Fibroblast of lung (primary cell): ENCODE results near the gene GIMAP8. TPM values are rescaled to one million over a fixed set of nuclear protein-coding genes. Genes with fewer than 3 reads are reported as not detected.

Experiments
- DNase-seq, 2 donors: peaks; one replicate each; pipeline versions ENCODE4 v3.0.0 to v3.0.0-alpha.2; 2010; ENCODE audit warnings: low read depth in 2 of 2
- H2AFZ ChIP-seq: 2 replicates; pipeline ENCODE4 v1.5.1; 2012; ENCODE audit warnings: low read length, control low read depth, inconsistent platforms
- H3K27ac ChIP-seq: 2 replicates; pipeline ENCODE4 v1.5.1; 2011; ENCODE audit warnings: low read length, control low read depth; ENCODE audit not compliant: insufficient read depth
- H3K27me3 ChIP-seq: 2 replicates; pipeline ENCODE4 v1.5.1; 2011; ENCODE audit warnings: mild to moderate bottlenecking, low read length; ENCODE audit not compliant: control insufficient read depth, insufficient read depth
- H3K36me3 ChIP-seq: 2 replicates; pipeline ENCODE4 v1.5.1; 2011; ENCODE audit warnings: low read length; ENCODE audit not compliant: control insufficient read depth, insufficient read depth
- H3K4me1 ChIP-seq: 2 replicates; pipeline ENCODE4 v1.5.1; 2011; ENCODE audit warnings: low read length; ENCODE audit not compliant: control insufficient read depth, insufficient read depth; ENCODE audit errors: extremely low read depth
- H3K4me2 ChIP-seq: 2 replicates; pipeline ENCODE4 v1.5.1; 2011; ENCODE audit warnings: low read length, control low read depth; ENCODE audit not compliant: insufficient read depth; ENCODE audit errors: extremely low read depth
- H3K4me3 ChIP-seq, 4 experiments: fragments of 200-600 bp in 1 of 4; sonication (generic) in 1 of 4; replicated peaks in 1 of 4; 2 replicates each; pipeline ENCODE4 v1.5.1; 2011 to 2016; ENCODE audit warnings: low read length in 4 of 4, low read depth in 3 of 4, mild to moderate bottlenecking in 3 of 4, control low read depth in 2 of 4, inconsistent platforms in 1 of 4, mixed read lengths in 1 of 4; ENCODE audit not compliant: insufficient read depth in 1 of 4; ENCODE audit errors: control extremely low read depth in 1 of 4
- H3K79me2 ChIP-seq: 2 replicates; pipeline ENCODE4 v1.5.1; 2012; ENCODE audit warnings: mild to moderate bottlenecking, low read length, inconsistent platforms; ENCODE audit not compliant: control insufficient read depth, insufficient read depth
- H3K9ac ChIP-seq: 2 replicates; pipeline ENCODE4 v1.5.1; 2011; ENCODE audit warnings: mild to moderate bottlenecking, low read length, control low read depth; ENCODE audit not compliant: insufficient read depth
- H3K9me3 ChIP-seq: 2 replicates; pipeline ENCODE4 v1.5.1; 2012; ENCODE audit warnings: low read depth, low read length; ENCODE audit not compliant: control insufficient read depth, insufficient read depth
- H4K20me1 ChIP-seq: 2 replicates; pipeline ENCODE4 v1.5.1; 2011; ENCODE audit warnings: low read length; ENCODE audit not compliant: control insufficient read depth, insufficient read depth; ENCODE audit errors: extremely low read depth
- EZH2 ChIP-seq: IDR thresholded peaks from 2 replicates; pipeline ENCODE4 v1.5.1; 2012; ENCODE audit warnings: low read length, control low read depth, mild to moderate bottlenecking; ENCODE audit errors: missing control alignments
- polyA plus RNA-seq, 2 donors: library from polyadenylated mRNA; depleted of rRNA in 1 of 2; stranded (reverse) in 1 of 2; unstranded in 1 of 2; fragments of >200 nt; gene quantifications; 2 replicates each; pipeline ENCODE4 v1.2.1, GENCODE V29; 2011 to 2012; ENCODE audit warnings: missing spikeins in 1 of 2
- total RNA-seq: library from RNA; depleted of rRNA; stranded (reverse); fragments of >200 nt; gene quantifications from 2 replicates; pipeline ENCODE4 v1.2.1, GENCODE V29; 2014
- TF ChIP-seq, protein P1 (sequence below), 2 donors: IDR thresholded peaks in 1 of 2; conservative IDR thresholded peaks in 1 of 2; 1 replicate in 1 of 2; 2 replicates in 1 of 2; pipeline ENCODE4 v1.5.1; 2011 to 2012; ENCODE audit warnings: low read length in 2 of 2, control low read depth in 1 of 2, inconsistent platforms in 1 of 2, low read depth in 1 of 2, mild to moderate bottlenecking in 1 of 2

GIMAP8 gene
- total and polyA plus RNA-seq, 2 donors (not counting 1 experiment from before 2014, with no cell fraction given), result under 0.01 TPM; not detected in 1

DNA sequence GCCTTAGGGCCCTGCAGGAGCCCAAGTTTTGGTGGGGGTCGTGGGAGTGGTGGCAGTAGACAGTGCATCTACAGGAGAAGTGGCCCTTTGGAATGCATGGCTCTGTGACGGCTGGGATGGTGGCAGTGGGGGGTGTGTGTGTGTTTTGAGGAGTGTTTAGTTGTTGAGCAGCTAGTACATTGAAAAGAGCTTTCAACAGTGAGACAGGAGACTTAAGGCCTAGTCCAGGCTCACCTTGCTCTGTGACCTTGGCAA, 44.2 kb upstream of the GIMAP8 start:
- Histone ChIP-seq H3K36me3 (no peaks in the 10 kb centered on the region), H3K4me2 (peak overlapping the region; percentile 88), H3K4me1 (peaks cover 8% of the 10 kb centered on the region), H2AFZ (peak overlapping the region; percentile 59), H3K9me3 (no peaks in the 10 kb centered on the region), H3K27me3 (no peaks in the 10 kb centered on the region), H4K20me1 (no peaks in the 10 kb centered on the region), H3K9ac (peak overlapping the region; percentile 43), H3K4me3 (peak overlapping the region; percentile 69 to 73 (median 70)), H3K79me2 (no peaks in the 10 kb centered on the region), H3K27ac (peak overlapping the region; percentile 50)
- DNase-seq, result no peak
- no peak for TF ChIP-seq EZH2
- TF ChIP-seq, protein P1, sequence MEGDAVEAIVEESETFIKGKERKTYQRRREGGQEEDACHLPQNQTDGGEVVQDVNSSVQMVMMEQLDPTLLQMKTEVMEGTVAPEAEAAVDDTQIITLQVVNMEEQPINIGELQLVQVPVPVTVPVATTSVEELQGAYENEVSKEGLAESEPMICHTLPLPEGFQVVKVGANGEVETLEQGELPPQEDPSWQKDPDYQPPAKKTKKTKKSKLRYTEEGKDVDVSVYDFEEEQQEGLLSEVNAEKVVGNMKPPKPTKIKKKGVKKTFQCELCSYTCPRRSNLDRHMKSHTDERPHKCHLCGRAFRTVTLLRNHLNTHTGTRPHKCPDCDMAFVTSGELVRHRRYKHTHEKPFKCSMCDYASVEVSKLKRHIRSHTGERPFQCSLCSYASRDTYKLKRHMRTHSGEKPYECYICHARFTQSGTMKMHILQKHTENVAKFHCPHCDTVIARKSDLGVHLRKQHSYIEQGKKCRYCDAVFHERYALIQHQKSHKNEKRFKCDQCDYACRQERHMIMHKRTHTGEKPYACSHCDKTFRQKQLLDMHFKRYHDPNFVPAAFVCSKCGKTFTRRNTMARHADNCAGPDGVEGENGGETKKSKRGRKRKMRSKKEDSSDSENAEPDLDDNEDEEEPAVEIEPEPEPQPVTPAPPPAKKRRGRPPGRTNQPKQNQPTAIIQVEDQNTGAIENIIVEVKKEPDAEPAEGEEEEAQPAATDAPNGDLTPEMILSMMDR (conservative IDR thresholded peaks at IDR 0.05 in 1 of 2, IDR thresholded peaks at IDR 0.05 in 1 of 2; ENCODE audit: low read depth in 1 of 2, low read length in 2 of 2), result no peak

DNA sequence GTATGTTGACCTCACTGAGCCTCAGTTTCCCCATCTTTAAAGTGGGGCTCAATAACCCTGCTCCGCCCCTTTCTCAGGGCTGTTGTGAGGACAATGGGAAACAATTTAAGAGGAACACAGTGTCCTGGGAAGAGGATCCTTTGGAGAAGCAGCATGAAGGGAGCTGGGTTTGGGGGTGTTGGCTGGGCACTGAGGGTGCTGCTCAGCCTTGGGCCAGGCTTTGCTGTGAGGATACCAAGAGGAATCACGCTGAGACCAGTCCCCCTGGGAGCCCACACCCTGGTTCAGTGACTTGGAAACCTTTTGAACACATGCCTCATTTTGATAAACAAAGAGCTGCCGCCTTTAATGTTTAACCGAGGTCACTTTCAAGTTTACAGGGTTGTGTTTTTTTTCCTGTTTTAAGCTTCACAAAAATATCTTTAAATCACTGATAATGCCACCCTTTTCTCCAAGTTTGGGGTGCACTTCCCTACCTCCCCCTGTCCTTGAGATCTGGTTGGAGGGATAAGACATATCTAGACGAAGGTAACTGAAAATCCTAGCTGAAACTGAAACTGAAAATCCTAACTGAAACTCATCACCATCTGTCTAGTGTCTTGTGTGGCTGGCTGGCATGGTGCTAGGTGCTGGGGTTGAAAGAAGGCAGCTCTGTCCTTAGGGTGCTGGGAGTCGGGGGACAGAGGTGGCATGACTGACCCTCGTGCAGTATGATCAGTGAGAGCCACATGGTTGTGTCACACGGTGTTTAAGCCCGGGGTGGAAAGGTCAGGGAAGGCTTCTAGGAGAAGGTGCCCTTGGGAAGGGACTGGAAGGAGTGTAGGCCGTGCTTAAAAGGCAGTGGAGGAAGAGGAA, 43.6 kb upstream of the GIMAP8 start:
- no peaks in the 10 kb centered on the region for H3K36me3 ChIP-seq
- H3K27ac ChIP-seq, result peak overlapping the region; percentile 50
- peak overlapping the region; percentile 69 to 73 (median 70) for H3K4me3 ChIP-seq
- no peak for DNase-seq
- peak overlapping the region; percentile 43 for H3K9ac ChIP-seq
- H3K79me2 ChIP-seq, result no peaks in the 10 kb centered on the region
- peak overlapping the region; percentile 88 for H3K4me2 ChIP-seq
- no peaks in the 10 kb centered on the region for H3K9me3 ChIP-seq
- TF ChIP-seq EZH2, result no peak
- TF ChIP-seq, protein P1 (conservative IDR thresholded peaks at IDR 0.05 in 1 of 2, IDR thresholded peaks at IDR 0.05 in 1 of 2; ENCODE audit: low read depth in 1 of 2, low read length in 2 of 2), result no peak
- H3K4me1 ChIP-seq, result peaks cover 8% of the 10 kb centered on the region
- H3K27me3 ChIP-seq, result no peaks in the 10 kb centered on the region
- no peaks in the 10 kb centered on the region for H4K20me1 ChIP-seq
- peak overlapping the region; percentile 59 for H2AFZ ChIP-seq

DNA sequence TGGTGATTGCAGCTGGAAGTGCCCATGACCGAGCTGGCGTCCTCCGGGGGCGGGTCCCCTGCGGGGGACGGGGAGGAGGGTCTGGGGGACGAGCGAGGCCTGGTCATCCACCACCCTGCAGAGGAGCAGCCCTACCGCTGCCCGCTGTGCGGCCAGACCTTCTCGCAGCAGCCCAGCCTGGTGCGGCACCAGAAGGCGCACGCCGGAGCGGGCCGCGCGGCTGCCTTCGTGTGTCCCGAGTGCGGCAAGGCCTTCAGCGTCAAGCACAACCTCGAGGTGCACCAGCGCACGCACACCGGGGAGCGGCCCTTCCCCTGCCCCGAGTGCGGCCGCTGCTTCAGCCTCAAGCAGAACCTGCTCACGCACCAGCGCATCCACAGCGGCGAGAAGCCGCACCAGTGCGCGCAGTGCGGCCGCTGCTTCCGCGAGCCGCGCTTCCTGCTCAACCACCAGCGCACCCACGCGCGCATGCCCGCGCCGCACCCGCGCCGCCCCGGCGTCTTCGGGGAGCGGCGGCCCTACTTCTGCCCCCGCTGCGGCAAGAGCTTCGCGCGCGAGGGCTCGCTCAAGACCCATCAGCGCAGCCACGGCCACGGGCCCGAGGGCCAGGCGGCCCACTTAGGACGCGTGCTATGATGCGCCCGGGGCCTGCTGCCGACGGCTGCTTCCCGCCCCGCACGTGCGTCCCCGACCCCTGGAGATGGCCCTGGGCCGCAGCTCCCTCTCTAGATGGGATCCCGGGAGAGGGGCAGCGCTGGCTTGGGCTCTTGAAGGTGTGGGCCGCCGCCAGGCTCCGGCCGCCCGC, 42.6 kb upstream of the GIMAP8 start:
- no peak for TF ChIP-seq EZH2
- TF ChIP-seq, protein P1 (conservative IDR thresholded peaks at IDR 0.05 in 1 of 2, IDR thresholded peaks at IDR 0.05 in 1 of 2; ENCODE audit: low read depth in 1 of 2, low read length in 2 of 2), result no peak
- no peaks in the 10 kb centered on the region for H3K79me2 ChIP-seq
- H3K27ac ChIP-seq, result no peak overlapping the region
- H3K4me3 ChIP-seq, result no peak overlapping the region
- H2AFZ ChIP-seq, result no peak overlapping the region
- DNase-seq, result no peak
- H4K20me1 ChIP-seq, result no peaks in the 10 kb centered on the region
- no peak overlapping the region for H3K4me2 ChIP-seq
- peaks cover 8% of the 10 kb centered on the region for H3K4me1 ChIP-seq
- no peaks in the 10 kb centered on the region for H3K36me3 ChIP-seq
- no peak overlapping the region for H3K9ac ChIP-seq
- no peaks in the 10 kb centered on the region for H3K27me3 ChIP-seq
- no peaks in the 10 kb centered on the region for H3K9me3 ChIP-seq
